Activated CD8-positive, alpha-beta T cell treated with anti-CD3 and anti-CD28 coated beads for 36 hours (primary cell): ENCODE results near the gene STAG1. TPM values are rescaled to one million over a fixed set of nuclear protein-coding genes. Genes with fewer than 3 reads are reported as not detected.
"Not testable (repeated sequence)": the region's sequence is repeated elsewhere in the genome, so short reads cannot be mapped to it uniquely, and the experiment has no call there.

Experiments used
- ATAC-seq: fragments of 200-7000 bp; cut with Tn5 transposase; one replicate; pipeline ENCODE4 v1.10.0; 2021; ENCODE audit warnings: mild to moderate bottlenecking, moderate library complexity
- CTCF ChIA-PET: fragments of 350-600 bp; sonication (Branson Sonifier 250); formaldehyde crosslinking; loops from one replicate; lab custom pipeline; 2021; ENCODE audit warnings: antibody characterized with exemption; lab: Charles Lee
- POLR2A ChIA-PET: fragments of 350-600 bp; sonication (Branson Sonifier 250); formaldehyde crosslinking; loops from one replicate; lab custom pipeline; 2021; ENCODE audit warnings: antibody characterized with exemption; lab: Charles Lee
- DNase-seq: peaks from one replicate; pipeline ENCODE4 v3.0.0-alpha.2; 2020
- H3K27ac Mint-ChIP-seq: one replicate; pipeline ENCODE4 v1.8.0; 2021; ENCODE audit warnings: mild to moderate bottlenecking, mixed read lengths
- H3K27me3 Mint-ChIP-seq: one replicate; pipeline ENCODE4 v1.8.0; 2021; ENCODE audit warnings: mixed read lengths
- H3K36me3 Mint-ChIP-seq: one replicate; pipeline ENCODE4 v1.8.0; 2021; ENCODE audit warnings: low read depth, mixed read lengths
- H3K4me1 Mint-ChIP-seq: one replicate; pipeline ENCODE4 v1.8.0; 2021; ENCODE audit warnings: low read depth, mixed read lengths
- H3K4me3 Mint-ChIP-seq: one replicate; pipeline ENCODE4 v1.8.0; 2021; ENCODE audit warnings: mild to moderate bottlenecking, moderate library complexity, mixed read lengths
- H3K9me3 Mint-ChIP-seq: one replicate; pipeline ENCODE4 v1.8.0; 2021; ENCODE audit warnings: mixed read lengths
- CTCF ChIP-seq: fragments of 200-600 bp; IDR thresholded peaks from one replicate; pipeline ENCODE4 v1.8.0; 2022; ENCODE audit warnings: antibody characterized with exemption, mild to moderate bottlenecking
- intact Hi-C: fragments of 100-400 bp; cut with micrococcal nuclease; formaldehyde crosslinking; loops from one replicate; pipeline ENCODE4 v1.10.0; 2022
- total RNA-seq, 2 experiments: library from RNA; stranded (reverse); gene quantifications; one replicate each; pipeline ENCODE4 v1.2.3, GENCODE V29; 2021

STAG1 gene
- total RNA-seq, 2 experiments from 2014 or later: 32.5 to 32.8 TPM

- H3K4me1 Mint-ChIP-seq: no peaks in the 10 kb centered on the region
- no peaks in the 10 kb centered on the region for H3K27me3 Mint-ChIP-seq
- intact Hi-C loops: no loop called here
- ChIA-PET POLR2A (no interaction called here), CTCF (interaction anchor here (1.6 kb wide), 1 partner anchor 9 kb away, joined by 6 read pairs; no protein-coding TSS in a partner anchor)
- ATAC-seq (no peak), DNase-seq (no peak)
- no peaks in the 10 kb centered on the region for H3K9me3 Mint-ChIP-seq
- TF ChIP-seq CTCF: no peak
- no peak overlapping the region for H3K4me3 Mint-ChIP-seq
- no peak overlapping the region for H3K27ac Mint-ChIP-seq
- H3K36me3 Mint-ChIP-seq: peaks cover 16% of the 10 kb centered on the region
Observed at GRCh38 chr3:136343446-136343845, 408.7 kb downstream of the STAG1 start.

- H3K27me3 Mint-ChIP-seq: no peaks in the 10 kb centered on the region
- no peaks in the 10 kb centered on the region for H3K9me3 Mint-ChIP-seq
- CTCF ChIA-PET: interaction anchor here (0.5 to 1.1 kb wide), 2 partner anchors 11 to 181 kb away, joined by 3 read pairs; no protein-coding TSS in a partner anchor
- DNase-seq (no peak), ATAC-seq (no peak)
- no peak overlapping the region for H3K27ac Mint-ChIP-seq
- no peaks in the 10 kb centered on the region for H3K4me1 Mint-ChIP-seq
- no peak for TF ChIP-seq CTCF
- H3K4me3 Mint-ChIP-seq: no peak overlapping the region
- peaks cover 42% of the 10 kb centered on the region for H3K36me3 Mint-ChIP-seq
- POLR2A ChIA-PET: no interaction called here
- intact Hi-C loops: no loop called here
Observed at GRCh38 chr3:136336329-136337100, 415.7 kb downstream of the STAG1 start.

- ATAC-seq, H3K9me3 Mint-ChIP-seq, H3K4me3 Mint-ChIP-seq, POLR2A ChIA-PET, DNase-seq, H3K27me3 Mint-ChIP-seq, H3K4me1 Mint-ChIP-seq, intact Hi-C loops: not testable (repeated sequence)
- peaks cover 38% of the 10 kb centered on the region for H3K36me3 Mint-ChIP-seq
- CTCF ChIA-PET: interaction anchor here (1.1 to 1.9 kb wide), 5 partner anchors 16 to 418 kb away, joined by 3 to 6 read pairs (median 5); partner anchors contain the start of gene STAG1
- peak overlapping the region; percentile 10 for H3K27ac Mint-ChIP-seq
Observed at GRCh38 chr3:136334726-136335125, 417.5 kb downstream of the STAG1 start.

GRCh38 chr3:136334209-136334608, 418.0 kb downstream of the STAG1 start:
- peaks cover 37% of the 10 kb centered on the region for H3K36me3 Mint-ChIP-seq
- ChIA-PET CTCF (interaction anchor here (0.8 to 1.9 kb wide), 7 partner anchors 17 to 680 kb away, joined by 3 to 6 read pairs (median 4); partner anchors contain the start of gene STAG1), POLR2A (no interaction called here)
- H3K4me3 Mint-ChIP-seq: no peak overlapping the region
- no peaks in the 10 kb centered on the region for H3K9me3 Mint-ChIP-seq
- intact Hi-C loops: no loop called here
- ATAC-seq: no peak
- peaks cover 2% of the 10 kb centered on the region for H3K4me1 Mint-ChIP-seq
- no peak for DNase-seq
- TF ChIP-seq CTCF: no peak
- H3K27me3 Mint-ChIP-seq: no peaks in the 10 kb centered on the region
- H3K27ac Mint-ChIP-seq: peak overlapping the region; percentile 10

GRCh38 chr3:136332776-136333175, 419.4 kb downstream of the STAG1 start:
- ATAC-seq (no peak), DNase-seq (no peak)
- intact Hi-C loops: no loop called here
- ChIA-PET POLR2A (interaction anchor here (0.7 kb wide), 1 partner anchor 62 kb away, joined by 4 read pairs; no protein-coding TSS in a partner anchor), CTCF (interaction anchor here (1.0 to 1.9 kb wide), 2 partner anchors 18 to 291 kb away, joined by 3 to 5 read pairs; no protein-coding TSS in a partner anchor)
- H3K36me3 Mint-ChIP-seq: peaks cover 38% of the 10 kb centered on the region
- H3K27ac Mint-ChIP-seq: no peak overlapping the region
- H3K4me1 Mint-ChIP-seq: peaks cover 2% of the 10 kb centered on the region
- no peak overlapping the region for H3K4me3 Mint-ChIP-seq
- no peaks in the 10 kb centered on the region for H3K27me3 Mint-ChIP-seq
- no peak for TF ChIP-seq CTCF
- H3K9me3 Mint-ChIP-seq: no peaks in the 10 kb centered on the region
